CD4-positive, alpha-beta T cell treated with Interleukin-21 for 1 hour (primary cell): Measurements from ENCODE around the gene GCK.

Experiments
- DNase-seq: peaks from one replicate; pipeline ENCODE4 v3.0.0-alpha.2; 2020

Gene GCK

GRCh38 chr7:44102846-44103565, 86.2 kb downstream of the GCK start:
- DNase-seq = no peak

DNA sequence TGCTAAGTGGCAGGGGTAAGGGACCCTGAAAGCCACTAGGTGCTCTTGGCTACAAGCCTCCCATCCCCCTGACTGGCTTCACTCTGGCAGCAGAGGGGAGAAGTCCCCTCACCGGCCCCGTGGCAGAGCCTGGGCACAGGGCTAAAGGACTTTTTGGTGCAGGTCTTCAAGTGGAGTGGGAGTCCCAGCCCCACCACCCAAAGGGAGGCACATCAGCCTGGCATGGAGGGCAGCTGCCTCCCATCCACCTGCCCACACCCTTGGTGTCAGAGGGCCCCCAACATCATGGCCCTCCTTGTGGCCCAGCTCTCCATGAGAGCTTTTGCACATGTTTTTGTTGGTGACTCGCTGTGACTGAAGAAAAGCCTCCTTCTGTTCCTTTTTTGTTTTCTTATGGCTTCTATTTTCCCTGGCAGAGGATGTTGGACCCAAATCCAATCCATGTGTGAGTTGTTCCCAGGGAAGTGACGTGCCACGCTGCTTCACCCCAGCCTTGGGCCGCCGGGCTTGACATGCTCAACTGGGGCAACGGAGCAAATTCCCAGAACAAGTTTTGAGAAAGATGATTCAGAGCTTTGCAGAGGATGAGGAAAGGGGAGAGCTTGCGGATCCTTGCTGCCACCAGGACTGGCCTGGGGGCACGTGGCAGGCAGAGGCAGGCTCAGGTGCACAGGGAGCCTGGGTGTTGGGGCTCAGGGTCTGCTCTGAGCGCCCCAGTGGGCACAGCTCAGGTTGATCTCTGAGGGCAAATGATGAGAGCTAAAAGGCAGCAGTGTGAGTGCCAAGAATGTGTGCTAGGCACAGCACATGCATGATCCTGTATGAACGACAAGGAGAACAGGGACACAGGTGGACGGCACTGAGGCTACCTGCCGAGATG, 87.0 kb downstream of the GCK start:
- no peak for DNase-seq

DNA sequence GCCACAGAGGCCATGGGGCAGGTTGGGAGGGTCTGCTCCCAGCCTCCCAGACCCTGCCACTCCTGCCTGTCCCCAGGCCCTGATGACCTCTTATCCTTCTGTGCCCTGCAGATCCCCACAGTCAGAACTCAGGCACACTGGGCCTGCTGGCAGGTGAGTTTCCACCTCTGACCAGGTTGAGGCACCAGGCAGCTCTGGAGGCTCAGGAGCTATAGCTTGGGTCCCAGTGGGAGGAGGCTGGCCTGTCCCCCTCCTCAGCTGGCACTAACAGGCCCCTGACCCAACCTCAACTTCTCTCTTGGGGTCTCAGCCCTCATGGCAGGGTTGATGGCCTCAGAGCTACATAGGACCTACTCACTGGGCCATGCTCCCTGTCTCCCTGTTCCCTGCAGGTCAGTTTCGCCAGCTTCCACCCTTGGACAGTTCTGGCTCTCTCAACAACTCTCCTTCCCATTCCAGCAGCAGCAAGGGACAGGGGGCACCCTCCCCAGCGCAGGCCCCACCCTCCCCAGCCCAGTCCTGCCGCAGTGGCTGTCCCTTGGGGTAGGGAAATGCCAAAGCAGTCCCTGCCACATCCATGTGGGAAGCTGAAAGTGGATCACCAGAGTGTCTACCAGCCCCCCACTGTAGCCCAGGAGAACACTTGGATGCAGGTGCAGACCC, 87.8 kb downstream of the GCK start:
- DNase-seq = no peak

- no peak for DNase-seq
Observed at GRCh38 chr7:44100458-44101302, 88.6 kb downstream of the GCK start.

- DNase-seq = no peak
Observed at GRCh38 chr7:44099669-44100068, 89.6 kb downstream of the GCK start.

- no peak for DNase-seq
Observed at GRCh38 chr7:44098092-44099068, 90.9 kb downstream of the GCK start.

- no peak for DNase-seq
Observed at GRCh38 chr7:44097064-44097932, 91.9 kb downstream of the GCK start.

DNA sequence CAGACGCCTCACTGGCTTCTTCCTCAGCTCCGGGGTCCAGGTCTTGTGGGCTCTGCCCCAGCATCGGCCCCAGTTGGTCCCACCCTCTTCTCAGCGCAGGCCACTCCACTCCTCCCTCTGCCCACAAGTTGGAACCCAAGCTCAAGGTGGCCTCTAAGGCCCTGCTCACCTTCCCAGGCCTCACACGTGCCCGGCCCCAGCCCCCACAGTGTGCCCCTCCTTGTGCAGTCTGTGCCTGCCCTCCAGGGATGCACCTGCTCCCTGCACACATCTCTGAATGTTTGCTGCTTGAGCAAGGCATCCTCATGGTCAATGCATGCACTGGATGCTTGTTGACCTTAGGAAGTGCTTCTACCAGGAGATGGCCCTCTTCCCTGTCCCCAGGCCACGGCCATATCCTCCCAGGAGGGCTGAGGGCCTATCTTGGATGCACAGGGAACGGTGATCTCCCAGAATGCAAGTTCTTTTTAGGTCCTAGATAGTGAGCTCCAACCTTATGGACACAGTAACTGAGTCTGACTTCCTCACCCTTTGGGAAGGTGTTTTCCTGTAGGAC, 92.8 kb downstream of the GCK start:
- no peak for DNase-seq

DNA sequence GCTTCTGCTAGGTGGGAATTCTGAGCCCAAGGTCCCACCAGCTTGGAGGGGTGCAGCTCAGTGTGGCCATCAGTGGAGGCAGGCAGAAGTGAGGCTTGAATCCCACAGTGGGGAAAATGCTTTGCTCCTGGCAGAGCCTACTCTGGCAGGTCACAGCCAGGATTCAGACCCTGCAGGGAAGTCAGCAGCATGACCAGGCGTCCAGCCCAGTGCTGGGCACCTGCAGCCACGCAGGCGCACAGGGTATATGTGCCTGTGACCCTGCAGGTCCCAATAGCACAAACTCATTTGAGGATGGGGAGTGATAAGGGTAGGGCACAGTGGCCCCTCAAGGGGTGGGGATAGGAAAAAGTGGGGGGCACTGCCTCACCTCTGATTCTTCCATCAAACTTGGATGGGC, 93.5 kb downstream of the GCK start:
- DNase-seq = no peak

DNA sequence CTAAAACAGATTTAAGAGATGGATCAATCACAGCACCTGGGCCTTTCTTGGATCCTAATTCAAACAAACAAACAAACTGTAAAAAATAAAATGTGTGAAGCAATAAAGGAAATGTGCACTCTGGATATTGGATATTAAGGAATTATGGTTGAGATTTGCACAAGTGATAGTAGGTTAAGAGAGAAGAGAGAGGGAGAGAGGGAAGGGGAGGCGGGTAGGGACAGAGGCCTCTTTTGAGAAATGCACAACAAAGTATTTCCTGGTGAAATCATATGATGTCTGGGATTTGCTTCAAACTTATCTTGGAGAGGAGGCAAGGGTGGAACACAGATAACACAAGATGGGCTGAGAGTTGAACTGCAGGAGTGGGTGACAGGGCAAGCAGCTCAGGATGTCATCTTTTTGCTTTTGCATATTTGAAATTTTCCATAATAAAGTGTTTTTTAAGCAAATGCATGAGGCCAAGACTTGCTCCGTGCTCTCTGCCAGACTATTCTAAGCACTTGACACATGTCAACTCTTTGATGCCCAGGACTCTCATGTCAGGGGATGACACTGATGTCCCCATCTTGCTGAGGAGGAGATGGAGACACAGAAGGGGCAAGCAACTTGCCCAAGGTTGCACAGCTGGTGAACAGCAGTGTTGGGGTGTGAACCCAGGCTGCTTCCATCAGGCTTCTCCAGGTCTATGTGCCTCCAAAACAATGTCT, 94.2 kb downstream of the GCK start:
- DNase-seq = no peak

- DNase-seq = no peak
Observed at GRCh38 chr7:44094365-44094764, 94.9 kb downstream of the GCK start.
